HFFc6 (cell line): ENCODE results near the gene IQCK. TPM values are rescaled to one million over a fixed set of nuclear protein-coding genes. Genes with fewer than 3 reads are reported as not detected.
A peak's percentile ranks its signal among the peaks of the same experiment; 100 is the strongest.

Source experiments
- DNase-seq: peaks from one replicate; pipeline ENCODE4 v3.0.0-alpha.2; 2018
- H3K27ac Mint-ChIP-seq: 2 replicates; pipeline ENCODE4 v1.8.0; 2020; ENCODE audit warnings: mild to moderate bottlenecking, mixed read lengths
- H3K27me3 Mint-ChIP-seq: 2 replicates; pipeline ENCODE4 v1.8.0; 2021; ENCODE audit warnings: mild to moderate bottlenecking, moderate library complexity, mixed read lengths; ENCODE audit not compliant: insufficient read depth
- H3K36me3 Mint-ChIP-seq: 2 replicates; pipeline ENCODE4 v1.8.0; 2021; ENCODE audit warnings: low read depth, mixed read lengths
- H3K4me1 Mint-ChIP-seq: 2 replicates; pipeline ENCODE4 v1.8.0; 2020; ENCODE audit warnings: low read depth, mixed read lengths
- H3K4me3 Mint-ChIP-seq: 2 replicates; pipeline ENCODE4 v1.8.0; 2020; ENCODE audit warnings: mild to moderate bottlenecking, moderate library complexity, mixed read lengths
- H3K9me3 Mint-ChIP-seq: 2 replicates; pipeline ENCODE4 v1.8.0; 2020; ENCODE audit warnings: mild to moderate bottlenecking, mixed read lengths
- total RNA-seq, 6 experiments: library from RNA; stranded (reverse); fragmentation: NEBNext Ultra II Directional; extraction: Animal tissue kit (Norgen Biotek cat#: 25700); gene quantifications; 2 replicates in 1 of 6; 3 replicates in 5 of 6; pipeline ENCODE4 v1.2.3, GENCODE V29; 2021
- TF ChIP-seq, protein P1 (sequence below): fragments of 200-600 bp; sonication (generic); IDR thresholded peaks from 2 replicates; pipeline ENCODE4 v1.5.0; 2021; ENCODE audit warnings: antibody characterized with exemption, mild to moderate bottlenecking

Gene IQCK
- total RNA-seq, 6 experiments from 2014 or later: 2.2 to 5.0 (median 2.8) TPM

GRCh38 chr16:19809693-19810092, 91.6 kb downstream of the IQCK start:
- DNase-seq: no peak
- TF ChIP-seq, protein P1, sequence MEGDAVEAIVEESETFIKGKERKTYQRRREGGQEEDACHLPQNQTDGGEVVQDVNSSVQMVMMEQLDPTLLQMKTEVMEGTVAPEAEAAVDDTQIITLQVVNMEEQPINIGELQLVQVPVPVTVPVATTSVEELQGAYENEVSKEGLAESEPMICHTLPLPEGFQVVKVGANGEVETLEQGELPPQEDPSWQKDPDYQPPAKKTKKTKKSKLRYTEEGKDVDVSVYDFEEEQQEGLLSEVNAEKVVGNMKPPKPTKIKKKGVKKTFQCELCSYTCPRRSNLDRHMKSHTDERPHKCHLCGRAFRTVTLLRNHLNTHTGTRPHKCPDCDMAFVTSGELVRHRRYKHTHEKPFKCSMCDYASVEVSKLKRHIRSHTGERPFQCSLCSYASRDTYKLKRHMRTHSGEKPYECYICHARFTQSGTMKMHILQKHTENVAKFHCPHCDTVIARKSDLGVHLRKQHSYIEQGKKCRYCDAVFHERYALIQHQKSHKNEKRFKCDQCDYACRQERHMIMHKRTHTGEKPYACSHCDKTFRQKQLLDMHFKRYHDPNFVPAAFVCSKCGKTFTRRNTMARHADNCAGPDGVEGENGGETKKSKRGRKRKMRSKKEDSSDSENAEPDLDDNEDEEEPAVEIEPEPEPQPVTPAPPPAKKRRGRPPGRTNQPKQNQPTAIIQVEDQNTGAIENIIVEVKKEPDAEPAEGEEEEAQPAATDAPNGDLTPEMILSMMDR: no peak; the same call in 1 of the 2 replicates
- peaks cover 19% of the 10 kb centered on the region for H3K4me1 Mint-ChIP-seq
- no peaks in the 10 kb centered on the region for H3K27me3 Mint-ChIP-seq
- H3K27ac Mint-ChIP-seq: no peak overlapping the region
- no peak overlapping the region for H3K4me3 Mint-ChIP-seq
- H3K9me3 Mint-ChIP-seq: peaks cover 11% of the 10 kb centered on the region
- H3K36me3 Mint-ChIP-seq: peaks cover 18% of the 10 kb centered on the region

- Mint-ChIP-seq H3K36me3 (peaks cover 7% of the 10 kb centered on the region; the same call in 1 of the 2 replicates), H3K9me3 (peaks cover under 1% of the 10 kb centered on the region), H3K4me3 (peak overlapping the region; percentile 44), H3K27me3 (no peaks in the 10 kb centered on the region), H3K4me1 (peaks cover 19% of the 10 kb centered on the region), H3K27ac (peak overlapping the region; percentile 41)
- TF ChIP-seq, protein P1: no peak
- peak; percentile 67 for DNase-seq
Observed at GRCh38 chr16:19810817-19811731, 93.0 kb downstream of the IQCK start.

- Mint-ChIP-seq H3K27me3 (no peaks in the 10 kb centered on the region), H3K4me1 (peaks cover 19% of the 10 kb centered on the region), H3K27ac (no peak overlapping the region), H3K9me3 (no peaks in the 10 kb centered on the region; the same call in 1 of the 2 replicates), H3K36me3 (peaks cover 7% of the 10 kb centered on the region; the same call in 1 of the 2 replicates), H3K4me3 (no peak overlapping the region)
- no peak for DNase-seq
- TF ChIP-seq, protein P1: no peak
Observed at GRCh38 chr16:19812986-19813385, 94.9 kb downstream of the IQCK start.

- Mint-ChIP-seq H3K36me3 (peaks cover 7% of the 10 kb centered on the region; the same call in 1 of the 2 replicates), H3K4me3 (no peak overlapping the region), H3K27me3 (no peaks in the 10 kb centered on the region), H3K9me3 (no peaks in the 10 kb centered on the region; the same call in 1 of the 2 replicates), H3K27ac (no peak overlapping the region), H3K4me1 (peaks cover 19% of the 10 kb centered on the region)
- TF ChIP-seq, protein P1: no peak
- DNase-seq: no peak
Observed at GRCh38 chr16:19815418-19815817, 97.3 kb downstream of the IQCK start.

GRCh38 chr16:19817122-19817521, 99.1 kb downstream of the IQCK start:
- DNase-seq: no peak
- Mint-ChIP-seq H3K36me3 (peaks cover 7% of the 10 kb centered on the region; the same call in 1 of the 2 replicates), H3K27ac (no peak overlapping the region), H3K9me3 (no peaks in the 10 kb centered on the region; the same call in 1 of the 2 replicates), H3K4me3 (no peak overlapping the region), H3K4me1 (peaks cover 4% of the 10 kb centered on the region; the same call in 1 of the 2 replicates), H3K27me3 (no peaks in the 10 kb centered on the region)
- TF ChIP-seq, protein P1: no peak
